GM19372 (cell line): ENCODE results near the gene RGCC.
A peak's percentile ranks its signal among the peaks of the same experiment; 100 is the strongest.
"Not testable (repeated sequence)": the region's sequence is repeated elsewhere in the genome, so short reads cannot be mapped to it uniquely, and the experiment has no call there.

Experiments used
- ATAC-seq: cut with Tn5 transposase; IDR thresholded peaks from one replicate; pipeline ENCODE4 v1.9.1; 2021; ENCODE audit warnings: mild to moderate bottlenecking, low read depth, moderate library complexity; ENCODE audit not compliant: unreplicated experiment

Gene RGCC

DNA sequence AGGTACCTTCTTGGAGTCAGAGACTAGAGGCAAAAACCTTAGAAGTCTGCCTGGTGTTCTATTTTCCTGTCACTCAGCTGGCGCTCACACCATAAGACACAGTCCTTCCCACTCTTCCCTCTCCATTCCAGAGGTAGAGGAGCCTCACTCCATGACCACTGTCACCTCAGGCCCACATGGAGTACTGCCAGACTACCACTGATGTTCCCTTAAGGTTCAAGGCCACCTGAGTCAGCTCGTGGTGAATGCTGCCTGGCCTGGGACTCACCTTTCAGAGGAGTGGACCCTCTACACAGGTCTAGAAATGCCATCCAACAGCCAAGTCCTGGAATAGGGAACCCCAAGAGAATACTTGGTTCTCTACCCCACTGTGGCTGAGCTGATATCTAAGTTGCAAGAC lies 29.9 kb downstream of the RGCC start:
- no peak for ATAC-seq

DNA sequence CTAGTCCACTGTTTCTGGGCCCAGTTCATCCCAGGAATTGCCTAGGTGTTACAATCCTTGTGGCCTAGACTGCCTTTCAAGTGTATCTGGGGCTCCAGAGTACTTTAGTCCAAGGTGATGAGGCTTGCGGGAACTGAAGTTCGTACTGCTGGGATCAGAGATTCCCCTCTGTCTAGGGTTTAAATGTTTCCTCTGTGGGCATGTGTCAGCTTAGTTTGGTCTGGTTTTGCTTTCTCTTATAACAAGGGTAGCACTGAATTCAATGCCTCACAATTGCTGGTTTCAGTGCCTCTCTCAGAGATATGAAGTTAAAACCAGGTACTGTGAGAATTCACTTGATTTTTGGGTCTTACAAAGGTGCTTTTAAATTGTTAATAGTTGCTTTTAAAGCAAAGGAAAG lies 30.8 kb downstream of the RGCC start:
- no peak for ATAC-seq

- ATAC-seq = no peak
These were observed 33.1 kb downstream of the RGCC start for GRCh38 chr13:41490371-41491015.

DNA sequence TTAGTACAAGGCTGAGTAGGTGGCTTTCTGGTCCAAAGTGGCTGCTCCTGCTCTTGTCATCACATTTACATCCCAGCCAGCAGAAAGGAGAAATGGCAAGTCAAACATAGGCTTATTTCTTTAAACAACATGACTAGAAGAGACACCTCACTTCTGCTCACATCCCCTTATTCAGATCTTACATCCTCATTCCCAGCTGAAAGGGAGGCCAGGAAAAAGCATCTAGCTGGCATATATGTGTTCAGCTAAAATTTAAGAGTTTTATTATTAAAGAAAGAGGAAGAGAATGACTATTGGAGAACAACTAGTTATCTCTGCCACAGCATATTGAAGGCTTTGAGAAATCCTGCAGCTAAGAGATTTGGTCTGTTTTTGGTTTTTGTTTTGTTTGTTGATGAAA lies 34.1 kb downstream of the RGCC start:
- ATAC-seq = no peak

- ATAC-seq = peak; percentile 54
These were observed 35.3 kb downstream of the RGCC start for GRCh38 chr13:41492432-41493260.

- ATAC-seq = no peak
These were observed 36.9 kb downstream of the RGCC start for GRCh38 chr13:41494202-41494601.

- no peak for ATAC-seq
These were observed 37.7 kb downstream of the RGCC start for GRCh38 chr13:41495044-41495443.

DNA sequence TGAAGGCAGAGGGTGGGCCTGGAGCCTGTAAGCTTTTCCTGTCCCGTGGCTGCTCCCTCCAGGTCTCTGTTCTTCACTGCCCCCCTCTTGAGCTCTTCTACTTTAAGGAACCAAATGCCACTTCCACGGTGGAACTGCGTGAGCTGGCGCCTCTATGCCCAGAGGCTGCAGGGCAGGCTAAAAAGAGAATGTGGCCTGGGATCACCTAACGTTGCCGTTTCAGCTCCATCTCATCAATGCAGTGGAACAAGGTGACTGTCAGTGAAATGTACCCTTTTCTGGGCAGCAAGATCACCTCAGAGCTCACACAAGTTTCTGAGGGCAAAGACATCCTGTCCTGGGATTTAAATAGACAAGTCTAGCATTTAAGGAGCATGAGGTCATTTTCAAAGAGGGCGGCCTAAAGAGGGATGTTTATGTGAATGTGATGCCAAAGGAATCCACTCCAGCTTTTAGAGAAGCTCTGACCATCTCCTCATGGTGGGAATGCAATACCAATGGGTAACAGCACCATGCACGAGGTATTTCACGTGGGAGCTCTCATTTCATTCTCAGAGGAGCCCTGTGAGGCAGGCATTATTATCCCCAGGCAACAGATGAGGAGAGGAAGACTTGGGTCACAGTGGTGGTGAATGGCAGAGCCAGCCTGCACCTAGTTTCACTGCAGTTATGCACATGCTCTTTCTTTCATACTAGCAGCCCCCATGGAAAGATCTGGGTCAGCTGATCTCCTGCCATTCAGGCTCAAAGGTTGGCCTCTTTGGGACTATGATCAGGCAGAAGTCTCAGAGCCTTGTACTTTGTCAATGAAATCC lies 39.3 kb downstream of the RGCC start:
- ATAC-seq = no peak

- ATAC-seq = no peak
These were observed 40.1 kb downstream of the RGCC start for GRCh38 chr13:41497436-41497835.

GRCh38 chr13:41499452-41499851 lies 42.1 kb downstream of the RGCC start:
- ATAC-seq = no peak

GRCh38 chr13:41500511-41500910 lies 43.2 kb downstream of the RGCC start:
- no peak for ATAC-seq

DNA sequence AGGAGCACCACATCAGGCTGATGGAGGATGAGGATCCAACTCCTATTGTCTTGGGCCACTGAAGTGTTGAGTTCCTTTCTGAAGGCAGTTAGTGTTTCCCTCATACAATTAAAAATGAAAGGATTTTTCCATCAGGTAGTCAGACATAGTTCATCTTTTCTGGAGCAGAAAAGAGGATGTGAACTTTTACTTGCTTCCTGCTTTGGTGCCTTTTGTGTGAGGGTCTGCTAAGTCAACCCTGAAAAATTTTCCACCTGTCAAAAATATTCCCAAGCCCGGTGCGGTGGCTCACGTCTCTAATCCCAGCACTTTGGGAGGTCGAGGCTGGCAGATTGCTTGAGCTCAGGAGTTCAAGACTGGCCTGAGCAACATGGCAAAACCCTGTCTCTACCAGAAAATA lies 43.9 kb downstream of the RGCC start:
- ATAC-seq = no peak

DNA sequence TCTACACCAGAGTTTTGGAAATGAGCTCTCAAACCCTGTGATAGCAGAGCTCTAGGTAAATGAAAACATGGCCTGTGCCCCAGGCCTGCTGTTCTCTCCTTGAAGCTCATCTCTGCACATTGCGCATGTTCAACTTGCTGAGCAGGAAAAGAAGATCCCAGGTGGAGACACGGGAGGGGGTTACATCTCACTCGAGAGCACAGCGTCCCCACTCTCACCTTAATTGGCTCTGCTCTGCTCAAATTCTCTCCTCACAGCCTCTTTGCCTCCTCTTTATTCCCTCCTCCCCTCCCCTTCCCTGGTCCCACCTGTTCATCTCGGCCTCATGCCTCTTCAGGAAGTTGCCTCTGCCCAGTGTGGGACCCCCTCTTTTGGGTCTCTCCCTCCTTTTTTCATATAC lies 44.7 kb downstream of the RGCC start:
- ATAC-seq = no peak

GRCh38 chr13:41502673-41503072 lies 45.3 kb downstream of the RGCC start:
- peak; percentile 55 for ATAC-seq

GRCh38 chr13:41503356-41503755 lies 46.0 kb downstream of the RGCC start:
- ATAC-seq = no peak

- not testable (repeated sequence) for ATAC-seq
These were observed 47.3 kb downstream of the RGCC start for GRCh38 chr13:41504657-41505056.

GRCh38 chr13:41505209-41505835 lies 48.0 kb downstream of the RGCC start:
- no peak for ATAC-seq

DNA sequence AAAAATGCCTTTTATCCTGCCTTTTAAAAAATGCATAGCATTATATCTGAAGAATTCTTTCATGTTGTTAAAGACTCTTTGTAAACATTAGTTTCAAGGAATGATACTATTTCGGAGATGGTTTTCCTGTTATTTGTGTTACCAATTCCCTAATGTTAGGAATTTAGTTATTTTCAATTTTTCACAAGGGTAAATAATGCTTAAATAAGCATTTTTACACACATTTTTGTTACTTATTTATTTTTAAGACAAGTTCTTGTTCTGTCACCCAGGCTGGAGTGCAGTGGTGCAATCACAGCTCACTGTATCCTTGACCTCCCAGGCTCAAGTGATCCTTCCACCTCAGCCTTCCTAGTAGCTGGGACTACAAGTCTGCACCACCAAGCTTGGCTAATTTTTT lies 49.0 kb downstream of the RGCC start:
- no peak for ATAC-seq

DNA sequence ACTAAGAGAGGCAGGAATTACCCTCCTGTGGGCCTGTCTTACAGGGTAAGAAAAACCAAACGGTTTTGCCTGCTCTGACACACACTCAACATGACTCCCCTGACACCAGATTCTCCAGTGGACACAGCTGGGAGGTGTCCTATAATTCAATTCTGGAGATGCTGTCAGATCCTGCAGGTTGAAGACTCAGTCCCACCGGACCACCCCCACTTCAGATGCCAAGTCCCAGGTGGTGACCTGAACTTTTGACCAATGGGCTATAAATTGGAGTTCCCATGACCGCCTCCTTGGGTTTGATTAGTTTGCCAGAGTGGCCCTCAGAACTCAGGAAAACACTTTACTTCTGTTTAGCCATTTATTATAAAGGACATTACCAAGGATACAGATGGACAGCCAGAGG lies 52.6 kb downstream of the RGCC start:
- ATAC-seq = no peak

- ATAC-seq = no peak
These were observed 54.5 kb downstream of the RGCC start for GRCh38 chr13:41511827-41512226.

- ATAC-seq = no peak
These were observed 55.1 kb downstream of the RGCC start for GRCh38 chr13:41512441-41512840.
